OCI-LY7 (cell line): ENCODE measurements around the gene RERGL. TPM values are rescaled to one million over a fixed set of nuclear protein-coding genes. Genes with fewer than 3 reads are reported as not detected.

Experiments
- BruUV-seq: library from RNA; stranded (reverse); fragments of 400-500 nt; replicated peaks from 2 replicates; lab custom pipeline; 2021; lab: Mats Ljungman, UMichigan
- CTCF ChIA-PET: fragments of 300-600 bp; sonication (Branson Sonifier 250); formaldehyde crosslinking; loops from one replicate; lab custom pipeline; 2022; ENCODE audit warnings: antibody characterized with exemption; ENCODE audit not compliant: unreplicated experiment; lab: Charles Lee
- POLR2A ChIA-PET: fragments of 300-600 bp; sonication (Branson Sonifier 250); formaldehyde crosslinking; loops from one replicate; lab custom pipeline; 2022; ENCODE audit warnings: antibody characterized with exemption; lab: Charles Lee
- DNase-seq: peaks from one replicate; pipeline ENCODE4 v3.0.0-alpha.2; 2015; ENCODE audit warnings: low spot score
- H2AFZ ChIP-seq: fragments of 200-600 bp; sonication (generic), shearing (Covaris generic); 2 replicates; pipeline ENCODE4 v1.6.1; 2014; ENCODE audit warnings: mild to moderate bottlenecking, antibody characterized with exemption, low read length, moderate library complexity
- H3K27ac ChIP-seq: fragments of 200-600 bp; sonication (generic); 2 replicates; pipeline ENCODE4 v1.5.1; 2014; ENCODE audit warnings: mixed run types, low read depth, mild to moderate bottlenecking, moderate library complexity, low read length, inconsistent platforms; ENCODE audit not compliant: poor library complexity, severe bottlenecking
- H3K36me3 ChIP-seq: fragments of 200-600 bp; sonication (generic); 2 replicates; pipeline ENCODE4 v1.6.1; 2014; ENCODE audit warnings: mild to moderate bottlenecking, antibody characterized with exemption, low read length, moderate library complexity, mixed read lengths; ENCODE audit not compliant: insufficient read depth
- H3K4me1 ChIP-seq: fragments of 200-600 bp; sonication (generic); 2 replicates; pipeline ENCODE4 v1.5.1; 2014; ENCODE audit warnings: mild to moderate bottlenecking, low read length; ENCODE audit not compliant: insufficient read depth, poor library complexity, severe bottlenecking
- H3K4me2 ChIP-seq: fragments of 200-600 bp; sonication (generic); 2 replicates; pipeline ENCODE4 v1.6.1; 2014; ENCODE audit warnings: mild to moderate bottlenecking, low read length
- H3K4me3 ChIP-seq: fragments of 200-600 bp; sonication (generic); 2 replicates; pipeline ENCODE4 v1.5.1; 2014; ENCODE audit warnings: mild to moderate bottlenecking, low read depth, low read length; ENCODE audit not compliant: poor library complexity, severe bottlenecking
- H3K79me2 ChIP-seq: fragments of 200-600 bp; sonication (generic); 2 replicates; pipeline ENCODE4 v1.6.1; 2016; ENCODE audit warnings: low read depth, mild to moderate bottlenecking, low read length, moderate library complexity, mixed read lengths; ENCODE audit not compliant: insufficient read depth
- H3K9me2 ChIP-seq: fragments of 200-600 bp; sonication (generic); 2 replicates; pipeline ENCODE4 v1.6.1; 2016; ENCODE audit warnings: mild to moderate bottlenecking, low read length, mixed read lengths; ENCODE audit not compliant: insufficient read depth
- H3K9me3 ChIP-seq: fragments of 200-600 bp; sonication (generic); 2 replicates; pipeline ENCODE4 v1.6.1; 2014; ENCODE audit warnings: mild to moderate bottlenecking, mixed run types, low read length, mixed read lengths
- H4K20me1 ChIP-seq: fragments of 200-600 bp; sonication (generic); 2 replicates; pipeline ENCODE4 v1.6.1; 2014; ENCODE audit warnings: mild to moderate bottlenecking, antibody characterized with exemption, low read length, moderate library complexity, mixed read lengths; ENCODE audit not compliant: insufficient read depth
- CTCF ChIP-seq: fragments of 200-600 bp; sonication (generic); conservative IDR thresholded peaks from 2 replicates; pipeline ENCODE4 v1.5.1; 2014; ENCODE audit warnings: mild to moderate bottlenecking, antibody characterized with exemption, low read length, moderate library complexity, mixed read lengths
- EZH2phosphoT487 ChIP-seq: fragments of 200-600 bp; sonication (generic); IDR thresholded peaks from 2 replicates; pipeline ENCODE4 v1.6.1; 2018; ENCODE audit warnings: low read depth, borderline replicate concordance, mild to moderate bottlenecking, mixed run types, antibody characterized with exemption, low read length, moderate library complexity, mixed read lengths
- intact Hi-C: fragments of 100-400 bp; cut with micrococcal nuclease; formaldehyde crosslinking; loops from one replicate; pipeline ENCODE4 v1.10.0; 2022; ENCODE audit not compliant: unreplicated experiment
- total RNA-seq, 2 experiments: library from RNA; depleted of rRNA in 1 of 2; stranded (reverse); fragments of >200 nt in 1 of 2; shearing (Covaris generic) in 1 of 2; gene quantifications; 2 replicates each; pipeline ENCODE4 v1.2.3, GENCODE V29; 2014 to 2022

The RERGL gene
- total RNA-seq, 2 experiments from 2014 or later = not detected

DNA sequence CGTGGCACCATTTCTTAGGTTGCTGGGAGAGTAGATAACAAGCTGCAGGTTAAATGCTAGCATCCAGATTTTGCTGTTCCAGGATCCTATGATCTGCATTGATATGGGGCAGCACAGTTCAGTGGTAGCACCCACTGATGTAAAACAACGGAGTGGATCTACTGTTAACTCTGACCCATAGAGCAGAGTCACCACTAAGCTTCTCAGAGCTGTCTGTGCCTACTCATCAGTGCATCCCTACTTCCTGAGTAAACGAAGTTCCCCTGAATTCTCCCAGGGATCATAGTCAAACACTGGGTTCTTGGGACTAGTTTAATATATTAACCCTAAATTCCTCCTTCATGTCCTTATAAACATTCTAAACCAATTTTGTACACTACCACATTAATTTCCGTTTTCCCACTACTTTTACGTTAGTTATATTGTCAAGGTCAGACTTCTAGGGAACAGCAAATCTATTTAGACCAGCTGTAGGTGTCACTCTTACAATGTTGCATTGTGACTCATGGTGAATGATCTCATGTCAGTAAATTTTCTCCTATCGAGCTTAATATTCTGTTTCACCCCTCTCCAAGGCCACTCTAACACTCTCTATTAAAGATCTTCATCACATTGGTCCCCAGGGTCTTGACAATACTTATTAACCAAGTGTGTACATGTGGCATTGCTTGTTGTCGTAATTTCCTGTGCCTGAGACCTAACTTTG, 10.3 kb downstream of the RERGL start:
- no peak for DNase-seq
- ChIA-PET POLR2A (interaction anchor here (0.6 to 1.6 kb wide), 5 partner anchors 13 to 1386 kb away, joined by 3 to 5 read pairs (median 3); no protein-coding TSS in a partner anchor), CTCF (interaction anchor here (1.2 kb wide), 1 partner anchor 60 kb away, joined by 4 read pairs; no protein-coding TSS in a partner anchor)
- H2AFZ ChIP-seq = peak overlapping the region; percentile 34; the same call in 1 of the 2 replicates
- no peaks in the 10 kb centered on the region for H3K9me2 ChIP-seq
- H3K36me3 ChIP-seq = no peaks in the 10 kb centered on the region
- intact Hi-C loops = no loop called here
- H4K20me1 ChIP-seq = no peaks in the 10 kb centered on the region
- H3K27ac ChIP-seq = no peak overlapping the region
- H3K9me3 ChIP-seq = no peaks in the 10 kb centered on the region
- BruUV-seq = no TSS peak
- no peaks in the 10 kb centered on the region for H3K79me2 ChIP-seq
- H3K4me2 ChIP-seq = no peak overlapping the region
- TF ChIP-seq EZH2phosphoT487 (no peak), CTCF (no peak)
- no peak overlapping the region for H3K4me3 ChIP-seq
- no peaks in the 10 kb centered on the region for H3K4me1 ChIP-seq

GRCh38 chr12:18074001-18074400, 16.0 kb downstream of the RERGL start:
- Histone ChIP-seq H3K9me2 (no peaks in the 10 kb centered on the region), H4K20me1 (no peaks in the 10 kb centered on the region), H3K79me2 (no peaks in the 10 kb centered on the region), H3K4me1 (peaks cover 6% of the 10 kb centered on the region), H3K9me3 (no peaks in the 10 kb centered on the region), H3K27ac (no peak overlapping the region), H3K4me2 (peak overlapping the region; percentile 23), H3K36me3 (no peaks in the 10 kb centered on the region), H2AFZ (peak overlapping the region; percentile 72), H3K4me3 (no peak overlapping the region)
- DNase-seq = no peak
- TF ChIP-seq CTCF (no peak), EZH2phosphoT487 (no peak)
- CTCF ChIA-PET = no interaction called here
- POLR2A ChIA-PET = interaction anchor here (0.8 kb wide), 1 partner anchor 66 kb away, joined by 3 read pairs; no protein-coding TSS in a partner anchor
- intact Hi-C loops = no loop called here
- BruUV-seq = no TSS peak

DNA sequence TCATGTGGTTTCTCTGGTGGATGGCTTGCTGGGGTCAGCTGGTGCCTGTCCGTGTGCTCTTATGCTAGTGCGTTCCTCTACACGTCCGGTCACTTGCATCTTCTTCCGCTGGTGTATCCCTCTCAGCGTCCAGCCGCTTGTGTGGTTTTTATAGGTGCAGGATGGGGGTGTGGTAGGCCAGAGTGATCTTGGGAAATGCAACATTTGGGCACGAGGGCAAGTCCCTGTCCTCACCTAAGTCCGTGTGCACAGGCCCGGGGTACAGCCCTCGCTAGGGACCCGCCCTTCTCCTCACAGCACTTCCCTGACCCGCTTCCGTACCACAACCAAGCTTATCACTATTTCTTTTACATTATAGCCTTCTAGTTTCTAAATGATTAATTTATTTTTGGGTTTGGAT, 17.3 kb downstream of the RERGL start:
- TF ChIP-seq EZH2phosphoT487 (no peak), CTCF (no peak)
- H3K9me3 ChIP-seq = no peaks in the 10 kb centered on the region
- peaks cover 6% of the 10 kb centered on the region for H3K4me1 ChIP-seq
- no TSS peak for BruUV-seq
- H3K9me2 ChIP-seq = no peaks in the 10 kb centered on the region
- no peak overlapping the region for H3K4me2 ChIP-seq
- no peaks in the 10 kb centered on the region for H3K36me3 ChIP-seq
- ChIA-PET POLR2A (interaction anchor here (1.4 kb wide), 1 partner anchor 66 kb away, joined by 3 read pairs; no protein-coding TSS in a partner anchor), CTCF (no interaction called here)
- H2AFZ ChIP-seq = no peak overlapping the region
- intact Hi-C loops = no loop called here
- no peaks in the 10 kb centered on the region for H3K79me2 ChIP-seq
- no peak for DNase-seq
- H4K20me1 ChIP-seq = no peaks in the 10 kb centered on the region
- H3K27ac ChIP-seq = no peak overlapping the region
- no peak overlapping the region for H3K4me3 ChIP-seq
